Epithelial cell of proximal tubule (primary cell): ENCODE results near the gene SEMA3A. TPM values are rescaled to one million over a fixed set of nuclear protein-coding genes. Genes with fewer than 3 reads are reported as not detected.

Experiments
- DNase-seq: peaks from one replicate; pipeline ENCODE4 v3.0.0-alpha.2; 2011; ENCODE audit warnings: low read depth
- H3K4me3 ChIP-seq: 2 replicates; pipeline ENCODE4 v1.5.1; 2011; ENCODE audit warnings: low read depth, mild to moderate bottlenecking, low read length
- CTCF ChIP-seq: conservative IDR thresholded peaks from 2 replicates; pipeline ENCODE4 v1.5.1; 2012; ENCODE audit warnings: low read depth, mild to moderate bottlenecking, low read length
- total RNA-seq: library from RNA; depleted of rRNA; stranded (reverse); fragments of >200 nt; gene quantifications from 2 replicates; pipeline ENCODE4 v1.2.3, GENCODE V29; 2015

The SEMA3A gene
- total RNA-seq, 1 donor from 2014 or later, result 13.7 TPM

DNA sequence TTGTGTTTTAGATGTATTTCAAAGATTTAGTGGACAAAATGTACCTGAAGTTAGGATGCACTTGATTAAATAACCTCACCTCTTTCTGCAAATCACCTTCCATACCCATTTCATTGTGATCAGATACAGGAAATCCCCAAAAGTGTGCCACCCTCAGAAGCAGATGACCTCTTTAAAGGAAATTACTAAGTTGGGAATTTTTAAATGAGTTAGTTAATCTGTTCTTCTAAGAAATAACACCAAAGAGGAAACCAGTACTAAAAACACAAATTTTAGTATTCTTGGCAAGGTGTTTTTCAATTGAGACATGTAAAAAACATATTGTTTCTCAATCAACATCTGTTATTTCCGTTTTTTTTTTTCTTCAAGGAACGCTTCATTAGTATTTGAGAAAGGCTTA lies 4.6 kb upstream of the SEMA3A start:
- H3K4me3 ChIP-seq, result no peak overlapping the region
- DNase-seq, result no peak
- no peak for TF ChIP-seq CTCF

GRCh38 chr7:84196084-84196503 lies 1.5 kb upstream of the SEMA3A start:
- no peak overlapping the region for H3K4me3 ChIP-seq
- TF ChIP-seq CTCF, result no peak
- DNase-seq, result no peak

DNA sequence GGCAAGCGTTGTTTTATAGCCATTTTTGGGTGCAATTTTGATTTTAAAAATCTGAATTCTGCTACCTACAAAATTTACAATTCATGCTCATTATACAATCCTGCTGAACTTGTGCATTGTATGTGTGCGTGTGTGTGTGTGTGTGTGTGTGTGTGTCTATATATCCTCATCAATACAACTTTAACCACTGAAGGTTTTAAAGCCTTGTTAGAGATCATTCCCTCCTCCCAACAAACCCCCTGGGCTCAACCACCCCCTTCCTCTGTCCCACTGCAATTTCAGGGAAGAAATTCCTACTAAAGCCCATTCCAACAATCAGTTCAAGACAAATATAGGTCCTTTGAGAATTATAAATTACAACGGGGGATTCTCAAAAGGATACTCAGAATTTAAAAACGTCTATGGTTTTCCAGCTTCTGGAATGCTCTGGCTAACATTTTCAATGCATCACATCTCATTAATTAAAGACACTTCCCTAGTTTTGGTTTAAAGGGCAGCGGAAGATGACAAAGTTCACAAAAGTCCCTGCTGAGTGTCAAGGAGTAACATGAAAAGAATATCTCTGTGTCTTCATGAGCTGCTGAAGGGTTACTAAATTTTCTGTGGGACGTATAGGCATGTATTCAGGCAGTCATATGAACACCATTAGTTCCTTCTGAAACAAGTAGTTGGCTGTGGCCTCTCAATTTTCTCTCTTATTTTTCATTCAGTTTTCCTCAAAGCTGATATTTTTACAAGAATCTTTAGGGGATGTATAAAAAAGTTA lies 889 bp upstream of the SEMA3A start:
- peak overlapping the region; percentile 66 for H3K4me3 ChIP-seq
- no peak for TF ChIP-seq CTCF
- no peak for DNase-seq

- DNase-seq, result no peak
- TF ChIP-seq CTCF, result no peak
- peak overlapping the region; percentile 66 for H3K4me3 ChIP-seq
Measured at GRCh38 chr7:84193747-84194146, 842 bp downstream of the SEMA3A start.

DNA sequence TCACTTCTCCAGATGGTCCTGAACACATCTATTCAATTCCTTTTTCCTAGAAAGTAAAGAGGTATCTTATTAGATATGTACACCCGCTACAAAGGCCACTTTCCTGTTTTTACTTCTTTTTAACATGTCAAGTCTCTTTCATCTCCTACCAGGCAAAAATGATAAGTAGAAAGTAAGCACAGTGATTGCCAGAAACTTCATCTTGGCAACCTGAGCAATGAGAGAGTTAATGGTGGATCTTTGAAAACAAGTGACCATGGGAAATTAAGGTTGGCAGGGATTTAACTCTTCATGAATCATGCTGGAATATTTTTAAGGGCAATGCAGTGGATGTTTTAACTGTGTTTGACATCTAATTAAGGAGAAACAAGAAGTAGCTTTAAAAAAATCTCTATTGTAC lies 2.7 kb downstream of the SEMA3A start:
- no peak for DNase-seq
- no peak overlapping the region for H3K4me3 ChIP-seq
- TF ChIP-seq CTCF, result no peak

DNA sequence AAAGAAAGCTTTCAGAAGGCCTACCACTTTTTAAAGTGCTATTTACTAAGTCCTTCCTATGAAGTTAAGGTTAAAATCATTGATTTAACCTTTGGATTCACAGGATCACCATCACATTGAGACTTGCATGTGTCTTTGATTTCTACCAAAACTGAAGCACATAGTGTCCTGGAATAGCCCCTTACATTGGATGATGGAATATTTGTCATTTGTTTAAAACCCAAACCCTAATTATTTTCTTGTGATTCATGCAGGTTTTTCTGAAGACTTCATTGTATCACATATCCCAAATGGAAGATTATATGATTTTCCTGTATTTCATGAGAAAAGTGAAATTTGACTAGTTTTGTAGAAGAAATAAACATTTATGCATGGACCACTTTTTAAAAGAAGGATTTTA lies 3.3 kb downstream of the SEMA3A start:
- DNase-seq, result no peak
- no peak for TF ChIP-seq CTCF
- no peak overlapping the region for H3K4me3 ChIP-seq
